Measurements from ENCODE around the gene ASB18.

The ASB18 gene

DNA sequence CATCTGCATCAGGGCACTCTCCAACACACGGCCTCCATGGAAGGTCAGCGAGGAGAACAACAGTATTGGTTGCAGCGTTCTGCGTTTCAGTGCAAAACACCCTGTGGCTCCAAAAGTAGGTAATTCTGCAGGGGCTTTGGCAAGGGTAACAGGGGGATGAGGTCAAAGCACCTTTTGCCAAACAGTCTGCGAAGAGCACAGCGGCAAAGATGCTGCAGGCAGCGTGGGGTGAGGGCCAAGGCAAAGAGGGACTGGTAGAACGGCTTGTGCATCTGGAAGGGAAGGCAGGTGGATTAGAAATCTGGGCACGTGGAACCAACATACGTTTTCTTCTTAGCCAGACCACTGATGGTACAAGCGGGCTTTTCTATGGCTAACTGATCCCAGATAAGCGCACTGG is 69.4 kb downstream of the ASB18 start:
- Histone ChIP-seq H3K79me2 (ENCODE audit: insufficient read depth, low read length) (no peaks in the 10 kb centered on the region), H3K36me3 (ENCODE audit: insufficient read depth, low read length) (no peaks in the 10 kb centered on the region), H3K9me2 (ENCODE audit: low read depth, low read length) (no peaks in the 10 kb centered on the region), H4K20me1 (ENCODE audit: insufficient read depth, low read length) (no peaks in the 10 kb centered on the region), H3K9ac (ENCODE audit: low read length) (no peak overlapping the region), H3F3A (ENCODE audit: insufficient read depth, low read length) (no peaks in the 10 kb centered on the region), H2AFZ (ENCODE audit: low read length) (no peak overlapping the region), H3K4me3 (ENCODE audit: low read depth, low read length, poor library complexity, severe bottlenecking) (no peak overlapping the region), H3K27me3 (ENCODE audit: insufficient read depth, low read length) (no peaks in the 10 kb centered on the region), H3K4me2 (ENCODE audit: low read length) (no peak overlapping the region), H3K27ac (ENCODE audit: low read depth, low read length, poor library complexity, severe bottlenecking) (no peak overlapping the region), H3K4me1 (ENCODE audit: insufficient read depth, low read length, severe bottlenecking) (no peaks in the 10 kb centered on the region), H3K9me3 (ENCODE audit: low read length) (no peaks in the 10 kb centered on the region)
- no peak for TF ChIP-seq EZH2 (IDR thresholded peaks at IDR 0.05; ENCODE audit: borderline replicate concordance, low read length)
- no peak for TF ChIP-seq CTCF (IDR thresholded peaks at IDR 0.05; ENCODE audit: low read length)

DNA sequence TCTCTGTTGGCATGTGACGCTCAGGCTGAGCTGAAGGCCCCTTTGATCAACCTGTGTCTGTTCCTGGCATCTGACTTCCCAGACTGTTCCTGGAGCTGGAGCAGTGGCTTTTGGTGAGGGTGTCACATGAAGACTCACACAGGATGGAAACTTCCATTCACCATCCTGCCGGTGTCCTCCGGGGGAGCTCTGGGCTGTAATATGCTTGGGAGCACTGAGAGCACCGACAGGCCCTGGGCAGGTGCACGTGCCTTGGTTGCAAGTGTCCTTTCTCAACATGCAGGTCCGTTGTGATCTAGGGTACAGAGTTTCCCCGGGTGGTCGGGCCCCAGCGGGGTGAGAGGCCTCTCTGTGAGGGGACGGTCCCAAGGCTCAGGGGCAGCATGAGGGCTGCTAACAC is 71.2 kb downstream of the ASB18 start:
- Histone ChIP-seq H3K9ac (ENCODE audit: low read length) (no peak overlapping the region), H3K27me3 (ENCODE audit: insufficient read depth, low read length) (no peaks in the 10 kb centered on the region), H2AFZ (ENCODE audit: low read length) (no peak overlapping the region), H3K4me1 (ENCODE audit: insufficient read depth, low read length, severe bottlenecking) (no peaks in the 10 kb centered on the region), H3K79me2 (ENCODE audit: insufficient read depth, low read length) (no peaks in the 10 kb centered on the region), H3K9me2 (ENCODE audit: low read depth, low read length) (no peaks in the 10 kb centered on the region), H4K20me1 (ENCODE audit: insufficient read depth, low read length) (no peaks in the 10 kb centered on the region), H3K36me3 (ENCODE audit: insufficient read depth, low read length) (no peaks in the 10 kb centered on the region), H3K4me2 (ENCODE audit: low read length) (no peak overlapping the region), H3K9me3 (ENCODE audit: low read length) (no peaks in the 10 kb centered on the region), H3K27ac (ENCODE audit: low read depth, low read length, poor library complexity, severe bottlenecking) (no peak overlapping the region), H3F3A (ENCODE audit: insufficient read depth, low read length) (no peaks in the 10 kb centered on the region), H3K4me3 (ENCODE audit: low read depth, low read length, poor library complexity, severe bottlenecking) (no peak overlapping the region)
- no peak for TF ChIP-seq EZH2 (IDR thresholded peaks at IDR 0.05; ENCODE audit: borderline replicate concordance, low read length)
- no peak for TF ChIP-seq CTCF (IDR thresholded peaks at IDR 0.05; ENCODE audit: low read length)

GRCh38 chr2:236190674-236191073 is 73.5 kb downstream of the ASB18 start:
- Histone ChIP-seq H4K20me1 (ENCODE audit: insufficient read depth, low read length) (no peaks in the 10 kb centered on the region), H3K36me3 (ENCODE audit: insufficient read depth, low read length) (no peaks in the 10 kb centered on the region), H2AFZ (ENCODE audit: low read length) (no peak overlapping the region), H3F3A (ENCODE audit: insufficient read depth, low read length) (no peaks in the 10 kb centered on the region), H3K4me2 (ENCODE audit: low read length) (no peak overlapping the region), H3K27ac (ENCODE audit: low read depth, low read length, poor library complexity, severe bottlenecking) (no peak overlapping the region), H3K9ac (ENCODE audit: low read length) (no peak overlapping the region), H3K9me2 (ENCODE audit: low read depth, low read length) (no peaks in the 10 kb centered on the region), H3K9me3 (ENCODE audit: low read length) (no peaks in the 10 kb centered on the region), H3K27me3 (ENCODE audit: insufficient read depth, low read length) (no peaks in the 10 kb centered on the region), H3K4me3 (ENCODE audit: low read depth, low read length, poor library complexity, severe bottlenecking) (no peak overlapping the region), H3K79me2 (ENCODE audit: insufficient read depth, low read length) (no peaks in the 10 kb centered on the region), H3K4me1 (ENCODE audit: insufficient read depth, low read length, severe bottlenecking) (no peaks in the 10 kb centered on the region)
- TF ChIP-seq EZH2 (IDR thresholded peaks at IDR 0.05; ENCODE audit: borderline replicate concordance, low read length) (no peak), CTCF (IDR thresholded peaks at IDR 0.05; ENCODE audit: low read length) (no peak)

Data from OCI-LY1 (cell line).